Ramos (cell line): ENCODE data around the gene TUBA1A.
"Not testable (repeated sequence)": the region's sequence is repeated elsewhere in the genome, so short reads cannot be mapped to it uniquely, and the experiment has no call there.

Source experiments
- in situ Hi-C: fragments of 300-500 bp; cut with MboI; formaldehyde crosslinking; loops from one replicate; pipeline ENCODE4 v1.14.3; 2022; ENCODE audit warnings: low sequenced_read_pairs; ENCODE audit not compliant: unreplicated experiment

The TUBA1A gene

DNA sequence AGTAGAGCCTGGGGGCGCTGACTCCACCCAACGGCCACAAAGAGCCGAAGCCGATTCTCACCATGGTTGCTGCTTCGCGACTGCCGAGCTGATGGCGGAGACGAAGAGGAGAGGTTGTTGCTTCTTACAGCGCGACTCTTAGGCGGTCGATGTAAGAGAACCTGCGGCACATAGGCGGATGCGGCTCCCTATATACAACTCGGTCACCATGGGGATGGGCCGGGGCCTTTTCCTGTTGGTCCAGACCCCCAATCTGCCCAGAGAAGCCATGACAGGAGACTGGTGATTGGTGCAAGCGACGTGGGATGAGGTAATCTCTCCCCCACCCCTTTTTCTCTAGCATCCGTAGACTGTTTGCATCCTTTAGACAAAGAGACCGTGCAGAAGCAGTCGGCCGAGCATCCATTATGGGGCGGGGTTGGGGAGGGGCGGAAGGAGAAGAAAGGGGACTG, at the start of gene TUBA1A:
TSS of gene TUBA1A (minus strand) at position 165 of the 452 bp plus-strand sequence. CDS start at position 64, 101 bp downstream.
- in situ Hi-C loops, result no loop called here

DNA sequence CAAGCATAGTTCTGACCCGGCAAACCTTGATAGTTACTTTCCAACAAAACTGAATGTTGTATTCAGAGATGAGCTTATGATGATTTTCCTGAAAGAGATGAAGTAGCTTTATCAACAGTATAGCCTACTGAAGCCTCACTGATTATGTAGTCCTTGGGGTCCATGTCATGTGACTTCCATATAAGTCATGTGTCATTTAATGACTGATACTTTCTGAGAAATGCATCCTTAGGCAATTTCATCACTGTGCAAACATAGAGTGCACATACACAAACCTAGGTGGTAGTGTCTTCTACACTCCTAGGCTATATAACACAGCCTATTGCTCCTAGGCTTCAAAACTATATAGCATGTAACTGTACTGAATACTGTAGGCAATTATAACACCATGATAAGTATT, 47.5 kb upstream of the TUBA1A start:
- in situ Hi-C loops, result loop anchor here (10.0 kb wide), 2 partner anchors 142 to 172 kb away; partner anchors contain the start of genes DHH, KMT2D and RHEBL1

DNA sequence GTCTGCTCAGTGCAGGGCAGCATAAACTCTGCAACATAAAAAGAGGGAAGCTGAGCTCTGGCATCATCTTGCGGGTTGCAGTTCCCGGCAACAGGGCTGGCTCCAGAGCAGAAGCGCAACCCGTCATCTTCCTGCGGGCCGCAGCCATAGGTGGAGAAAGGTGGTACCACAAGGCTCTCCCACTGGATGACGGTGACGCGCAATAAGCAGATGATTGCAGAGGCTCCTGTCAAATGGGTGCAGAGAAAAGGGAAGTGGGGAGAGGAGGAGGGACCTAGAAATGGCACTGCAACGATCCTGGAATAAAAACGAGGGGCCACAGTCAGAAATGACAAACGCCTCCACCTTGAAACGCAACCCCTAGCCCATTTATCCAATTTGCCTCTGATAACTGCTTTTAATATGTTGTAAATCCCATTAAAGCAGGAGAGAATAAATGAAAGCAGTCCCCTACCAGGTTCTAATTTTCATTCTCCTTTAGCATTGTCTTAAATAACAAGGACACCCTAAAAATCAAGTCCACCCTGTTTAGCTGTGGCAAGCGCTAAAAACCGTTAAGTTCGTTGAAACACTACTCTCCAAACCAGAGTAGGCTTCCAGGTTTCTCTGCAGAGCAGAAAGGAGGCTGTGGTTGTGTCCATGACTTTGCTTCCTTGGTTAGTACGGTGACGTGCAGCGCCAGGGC, 45.1 kb upstream of the TUBA1A start:
- in situ Hi-C loops, result loop anchor here (10.0 kb wide), 2 partner anchors 139 to 169 kb away; partner anchors contain the start of genes DHH, KMT2D and RHEBL1

DNA sequence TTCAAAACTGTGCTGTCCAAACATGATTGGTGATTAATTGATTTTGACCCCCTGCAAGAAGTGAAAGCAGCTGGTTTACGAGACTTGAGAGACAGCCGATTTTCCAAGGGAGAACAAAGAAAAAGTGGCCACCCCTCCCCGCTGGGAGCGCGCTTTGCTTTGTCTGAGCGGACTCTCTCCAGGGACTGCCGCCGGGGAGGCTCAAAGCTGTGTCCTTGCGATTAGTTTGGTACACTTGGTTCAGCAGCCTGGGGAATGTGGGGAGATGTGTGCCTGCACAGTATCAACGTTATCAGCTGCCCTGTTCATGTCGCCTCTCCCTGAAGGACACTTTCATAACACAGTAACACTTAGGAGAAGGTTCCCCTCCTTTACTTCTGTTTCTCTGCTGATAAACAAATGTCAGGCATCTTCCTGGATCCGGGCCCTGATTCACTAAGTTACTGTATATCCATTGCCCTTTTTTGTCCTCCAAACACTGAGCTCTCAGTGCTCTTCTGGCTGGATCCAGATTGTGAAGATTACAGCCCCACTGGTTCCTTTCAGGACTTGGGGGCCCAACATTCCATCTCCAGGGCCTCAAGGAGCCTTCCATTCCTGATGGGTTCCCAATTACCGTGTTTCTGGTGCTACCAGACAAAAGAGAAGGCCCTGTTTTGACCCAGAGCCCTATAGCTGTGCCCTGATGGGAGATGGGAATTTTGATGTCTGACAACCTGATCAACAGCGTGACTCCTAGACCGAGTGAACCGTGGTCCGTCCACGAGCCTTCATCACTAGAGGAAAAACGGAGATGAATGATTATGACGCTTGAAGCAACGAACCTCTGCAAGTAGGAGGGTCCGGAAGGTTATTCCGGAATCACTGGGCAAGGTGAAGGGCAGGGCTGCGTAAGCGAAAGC, 44.3 kb upstream of the TUBA1A start:
- in situ Hi-C loops, result loop anchor here (10.0 kb wide), 2 partner anchors 138 to 168 kb away; partner anchors contain the start of genes DHH, KMT2D and RHEBL1

DNA sequence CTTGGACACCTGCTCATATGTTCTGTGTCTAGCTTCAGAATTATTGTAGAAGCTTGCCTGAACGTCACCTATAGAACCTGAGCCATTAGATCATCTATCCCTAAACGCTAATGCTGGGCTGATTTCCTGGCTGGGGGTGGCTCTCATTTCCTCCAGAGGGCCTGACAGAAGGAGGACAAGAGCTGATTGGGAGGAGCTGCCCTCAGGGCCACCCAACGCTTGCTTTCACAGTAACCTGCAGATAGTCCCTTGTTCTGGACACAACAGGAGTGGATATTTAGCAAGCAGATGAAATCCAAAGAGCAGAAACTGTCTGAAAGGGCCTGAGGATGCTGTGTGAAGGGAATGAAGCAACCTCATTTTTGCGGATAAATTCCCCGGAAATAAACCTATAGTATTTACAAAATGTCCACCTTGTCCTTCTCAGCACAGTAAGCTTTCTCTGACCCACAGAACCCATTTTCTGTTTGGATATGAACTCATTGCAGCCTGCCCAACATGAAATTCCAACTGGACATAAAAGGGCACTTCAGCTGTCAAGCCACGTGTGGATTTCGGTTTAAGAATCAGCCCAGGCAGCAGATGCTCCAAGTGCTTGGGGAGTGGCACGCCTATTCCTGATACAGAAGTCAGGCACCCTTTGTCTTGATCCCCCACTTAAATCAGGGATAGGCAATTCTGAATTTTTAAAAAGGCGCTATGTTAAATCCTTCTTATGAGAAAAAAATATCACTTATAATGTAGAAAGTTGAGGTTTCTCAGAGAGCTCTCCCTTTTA, 43.2 kb upstream of the TUBA1A start:
- in situ Hi-C loops, result loop anchor here (10.0 kb wide), 2 partner anchors 137 to 167 kb away; partner anchors contain the start of genes DHH, KMT2D and RHEBL1

DNA sequence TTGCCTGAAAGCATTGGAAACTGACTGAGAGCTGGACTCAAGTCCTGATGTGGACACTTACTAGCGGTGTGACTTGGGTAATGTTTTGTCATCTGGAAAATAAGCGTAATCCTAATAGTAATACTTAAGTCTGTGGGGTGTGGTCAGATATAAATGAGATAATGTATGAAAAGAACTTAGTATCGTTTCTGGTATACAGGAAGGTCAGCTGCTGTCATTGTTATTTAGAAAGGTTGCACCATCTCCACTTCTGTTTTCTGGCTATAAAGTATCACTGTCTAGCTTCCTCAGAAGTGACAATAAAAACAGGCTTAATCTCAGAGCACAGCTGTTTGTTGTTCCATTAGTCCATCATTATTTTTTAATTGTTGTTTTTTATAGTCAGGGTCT, 41.9 kb upstream of the TUBA1A start:
- in situ Hi-C loops, result loop anchor here (10.0 kb wide), 2 partner anchors 136 to 166 kb away; partner anchors contain the start of genes DHH, KMT2D and RHEBL1

DNA sequence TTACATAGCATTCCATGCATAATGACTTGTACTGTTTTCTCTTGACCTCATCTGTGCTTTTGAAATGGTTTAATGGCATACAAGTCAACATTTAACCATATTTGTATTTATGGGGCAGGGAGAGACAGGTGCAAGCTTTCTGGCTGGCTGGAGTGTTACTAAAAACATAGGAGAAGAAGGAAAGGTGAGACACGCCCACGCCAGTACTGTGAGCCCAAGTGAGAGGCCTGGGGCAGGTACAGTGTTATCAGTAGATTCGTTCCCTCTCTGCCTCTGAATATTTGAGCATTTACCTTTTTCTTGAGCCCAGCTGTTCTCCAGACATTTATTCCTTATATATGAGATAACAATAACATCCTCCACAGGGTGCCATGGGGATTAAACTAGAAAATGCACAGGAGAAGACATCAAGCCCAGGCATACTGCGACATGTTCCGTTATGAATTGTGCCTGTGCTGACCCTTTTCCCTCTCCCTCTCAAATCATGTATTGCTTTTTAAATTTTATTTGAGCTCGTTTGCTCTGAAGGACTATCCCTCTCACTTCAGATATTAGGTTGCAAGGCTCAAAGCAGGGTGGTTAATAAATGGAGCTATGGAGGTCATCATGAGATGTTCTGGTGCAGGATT, 41.4 kb upstream of the TUBA1A start:
- in situ Hi-C loops, result loop anchor here (10.0 kb wide), 2 partner anchors 135 to 165 kb away; partner anchors contain the start of genes DHH, KMT2D and RHEBL1

DNA sequence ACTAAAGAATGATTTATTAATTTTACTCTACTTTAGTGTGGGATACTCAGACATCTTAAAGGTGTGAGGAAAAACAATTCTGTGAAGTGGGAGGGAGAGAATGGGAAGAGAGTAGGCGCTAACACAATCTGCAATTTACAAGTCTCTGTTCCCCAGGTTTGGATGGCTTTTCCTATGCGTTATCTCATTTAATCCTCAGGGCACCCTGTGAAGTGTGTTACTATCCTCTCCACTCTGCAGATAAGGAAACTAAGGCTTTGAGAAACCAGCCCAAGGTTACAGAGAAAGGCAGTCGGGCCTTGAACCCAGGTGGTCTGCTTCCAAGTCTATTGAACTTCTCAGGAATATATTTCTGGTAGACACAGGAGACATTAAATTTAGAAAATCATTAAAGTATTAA, 39.8 kb upstream of the TUBA1A start:
- in situ Hi-C loops, result no loop called here

DNA sequence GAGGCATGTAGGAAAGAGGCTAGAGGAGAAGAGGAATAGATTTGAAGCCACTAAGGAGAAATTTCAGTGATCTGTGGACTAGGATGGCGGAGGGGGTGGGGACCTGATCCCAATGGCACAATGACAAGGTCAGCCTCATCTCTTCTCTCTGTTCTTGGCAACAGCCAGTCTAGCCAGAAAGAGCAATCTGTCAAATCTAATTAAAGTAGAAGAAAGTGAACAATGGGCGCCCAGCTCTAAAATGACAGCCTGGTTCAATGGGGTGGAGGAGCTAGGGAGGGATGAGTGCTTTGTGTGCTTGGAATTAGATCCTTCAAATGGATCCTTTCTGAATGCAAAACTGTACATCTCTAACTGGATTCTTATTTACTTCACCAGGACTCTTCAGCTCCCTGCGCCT, 38.8 kb upstream of the TUBA1A start:
- in situ Hi-C loops, result no loop called here

DNA sequence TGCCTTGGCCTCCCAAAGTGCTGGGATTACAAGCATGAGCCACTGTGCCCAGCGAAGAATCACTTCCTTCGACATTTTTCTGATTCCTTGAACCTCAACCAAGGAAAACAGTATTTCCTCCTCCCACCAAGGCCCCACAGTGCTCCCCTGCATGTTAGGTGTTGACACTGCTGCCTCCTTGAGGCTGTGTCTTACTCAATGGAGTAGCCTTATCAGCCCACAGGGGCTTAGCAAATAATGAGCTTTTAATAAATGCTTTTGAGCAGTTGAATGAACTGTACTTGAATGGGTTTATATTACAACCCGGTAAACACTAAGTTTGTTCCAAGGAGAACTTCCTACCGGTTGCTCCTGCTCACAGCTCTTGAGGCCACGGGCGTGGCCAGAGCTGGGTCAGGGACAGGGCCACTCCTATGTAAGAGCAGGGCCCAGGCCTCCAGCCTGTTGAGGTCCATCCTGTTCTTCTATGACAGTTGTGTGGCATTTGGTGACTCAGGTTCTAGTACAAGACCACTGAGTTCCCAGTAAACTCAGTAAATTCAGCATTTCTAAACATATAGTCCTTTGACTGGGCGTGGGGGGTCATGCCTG, 36.8 kb upstream of the TUBA1A start:
- in situ Hi-C loops, result no loop called here

DNA sequence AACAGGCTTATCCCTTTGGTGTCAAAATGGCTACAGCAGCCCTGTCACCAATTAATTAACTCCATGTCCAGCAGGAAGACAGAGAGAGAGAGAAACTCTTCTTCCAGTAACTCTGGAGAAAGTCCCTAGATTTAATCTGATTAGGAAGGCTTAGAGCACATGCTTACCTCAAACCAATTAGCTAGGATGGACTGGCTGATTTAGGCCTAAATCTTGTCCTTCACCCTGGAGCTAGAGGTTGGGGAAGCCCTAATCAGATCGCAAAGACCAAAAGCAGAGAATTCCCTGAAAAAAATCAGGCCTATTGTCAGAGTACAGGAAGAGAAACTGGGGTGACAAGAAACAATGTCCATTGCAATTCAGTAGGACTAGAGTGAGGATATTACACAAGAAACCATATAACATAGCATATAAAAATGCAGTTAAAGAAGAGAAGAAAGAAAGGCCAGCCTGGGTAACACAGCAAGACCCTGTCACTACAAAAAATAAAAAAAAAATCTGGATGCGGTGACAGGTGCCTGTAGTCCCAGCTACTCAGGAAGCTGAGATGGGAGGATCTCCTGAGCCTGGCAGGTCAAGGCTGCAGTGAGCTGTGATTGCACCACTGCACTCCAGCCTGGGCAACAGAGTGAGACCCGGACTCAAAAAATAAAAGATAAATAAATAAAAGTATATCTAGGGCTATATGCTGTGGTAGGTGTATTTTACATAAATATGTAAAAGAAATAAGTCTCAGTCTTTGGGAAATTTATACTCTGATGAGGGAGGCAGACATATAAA, 34.9 kb upstream of the TUBA1A start:
- in situ Hi-C loops, result no loop called here

DNA sequence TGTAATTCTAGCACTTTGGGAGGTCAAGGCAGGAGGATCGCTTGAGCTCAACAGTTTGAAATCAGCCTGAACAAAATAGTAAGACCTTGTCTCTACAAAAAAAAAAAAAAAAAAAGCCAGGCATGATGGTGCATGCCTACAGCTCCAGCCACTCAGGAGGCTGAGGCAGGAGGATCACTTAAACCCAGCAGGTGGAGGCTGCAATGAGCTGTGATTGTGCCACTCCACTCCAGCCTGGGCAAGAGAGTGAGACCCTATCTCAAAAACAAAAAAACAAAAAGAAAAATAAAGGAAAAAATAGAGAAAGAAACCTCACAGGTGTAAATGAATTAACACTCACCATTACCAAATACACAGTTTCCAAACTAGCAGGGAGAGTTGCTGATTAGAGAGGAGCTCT, 34.2 kb upstream of the TUBA1A start:
- in situ Hi-C loops, result no loop called here

DNA sequence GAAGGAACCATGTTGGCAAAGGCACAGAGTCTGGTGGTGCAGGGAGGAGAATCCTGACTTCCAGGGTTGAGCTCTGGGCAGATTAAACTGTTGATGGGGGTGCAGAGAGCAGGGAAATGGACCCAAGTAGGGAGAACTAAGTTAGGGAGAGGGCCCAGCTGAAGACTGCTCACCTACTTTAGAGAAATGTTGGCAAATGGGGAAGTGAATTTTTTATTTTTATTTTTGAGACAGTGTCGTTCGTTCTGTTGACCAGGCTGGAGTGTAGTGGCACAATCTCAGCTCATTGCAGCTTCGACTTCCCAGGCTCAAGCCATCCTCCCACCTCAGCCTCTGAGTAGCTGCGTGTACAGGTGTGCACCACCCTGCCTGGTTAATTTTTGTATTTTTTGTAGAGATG, 32.1 kb upstream of the TUBA1A start:
- in situ Hi-C loops, result no loop called here

DNA sequence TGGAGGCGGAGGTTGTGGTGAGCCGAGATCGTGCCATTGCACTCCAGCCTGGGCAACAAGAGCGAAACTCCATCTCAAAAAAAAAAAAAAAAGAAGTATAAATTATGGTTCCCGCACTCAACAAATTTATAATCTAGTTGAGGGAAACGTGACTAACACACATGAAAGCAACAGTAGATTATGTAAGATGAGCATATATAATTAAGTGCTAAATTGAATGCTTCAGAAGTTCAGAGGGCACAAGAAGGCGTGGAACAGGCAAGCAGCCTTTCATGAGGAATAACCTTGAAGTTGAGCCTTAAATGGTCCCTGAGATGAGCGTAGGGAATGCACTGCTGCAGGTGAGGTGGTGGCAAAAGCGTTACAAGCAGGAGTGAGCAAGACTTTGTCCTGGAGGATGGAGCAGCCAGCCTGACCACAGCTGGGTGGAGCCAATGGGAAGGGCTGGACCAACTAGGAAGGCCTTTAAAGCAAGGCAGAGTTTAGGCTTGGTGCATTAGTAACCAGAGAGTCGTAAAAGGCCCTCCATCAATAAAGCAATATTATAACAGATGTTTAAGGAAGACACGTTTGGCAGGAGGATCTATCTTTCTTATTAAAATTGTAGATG, 30.6 kb upstream of the TUBA1A start:
- in situ Hi-C loops, result no loop called here

DNA sequence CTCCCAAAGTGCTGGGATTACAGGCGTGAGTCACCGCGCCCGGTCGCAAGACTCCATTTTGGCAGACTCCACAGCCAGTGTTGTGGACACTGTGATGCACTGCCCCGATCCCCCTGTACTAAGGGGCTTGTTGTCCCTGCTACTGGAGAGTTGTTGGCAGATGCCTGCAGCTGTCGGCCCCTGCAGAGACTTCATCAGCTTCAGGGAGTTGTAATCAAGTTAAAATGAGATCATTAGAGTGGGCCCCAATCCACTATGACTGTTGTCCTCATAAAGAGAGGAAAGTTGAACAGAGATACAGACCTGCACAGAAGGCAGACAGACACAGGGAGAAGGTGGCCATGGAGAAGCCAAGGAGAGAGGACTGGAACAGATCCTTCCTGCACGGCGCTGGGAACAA, 23.7 kb upstream of the TUBA1A start:
- in situ Hi-C loops, result no loop called here

DNA sequence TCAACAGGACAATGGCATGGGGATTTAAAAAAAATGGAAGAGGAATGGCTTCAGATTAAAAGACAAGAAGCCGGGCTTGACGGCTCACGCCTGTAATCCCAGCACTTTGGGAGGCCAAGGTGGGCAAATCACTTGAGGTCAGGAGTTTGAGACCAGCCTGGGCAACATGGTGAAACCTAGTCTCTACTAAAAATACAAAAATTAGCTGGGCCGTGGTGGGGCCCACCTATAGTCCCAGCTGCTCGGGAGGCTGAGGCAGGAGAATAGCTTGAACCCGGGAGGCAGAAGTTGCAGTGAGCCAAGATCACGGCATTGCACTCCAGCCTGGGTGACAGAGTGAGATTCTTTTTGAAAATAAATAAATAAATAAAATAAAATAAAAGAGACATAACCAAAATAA, 21.8 kb upstream of the TUBA1A start:
- in situ Hi-C loops, result not testable (repeated sequence)

DNA sequence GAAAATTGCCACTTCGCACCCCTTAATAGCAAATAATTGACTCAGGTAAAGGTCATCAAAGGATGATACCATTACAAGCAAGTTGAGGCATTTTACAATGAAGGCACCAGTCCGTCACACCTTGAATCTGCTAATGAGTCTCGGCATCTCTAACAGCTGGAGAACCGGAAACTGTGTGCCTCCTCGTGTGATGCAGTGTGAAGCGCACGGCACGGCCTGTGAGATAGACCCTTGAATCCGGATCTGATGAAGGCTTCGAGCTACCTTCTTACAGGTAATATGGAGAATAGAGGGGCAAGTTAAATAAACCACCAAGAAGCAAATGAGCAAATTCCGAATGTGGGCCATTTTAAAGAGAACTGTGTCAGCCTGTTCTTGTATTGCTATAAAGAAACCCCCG, 19.8 kb upstream of the TUBA1A start:
- in situ Hi-C loops, result no loop called here

DNA sequence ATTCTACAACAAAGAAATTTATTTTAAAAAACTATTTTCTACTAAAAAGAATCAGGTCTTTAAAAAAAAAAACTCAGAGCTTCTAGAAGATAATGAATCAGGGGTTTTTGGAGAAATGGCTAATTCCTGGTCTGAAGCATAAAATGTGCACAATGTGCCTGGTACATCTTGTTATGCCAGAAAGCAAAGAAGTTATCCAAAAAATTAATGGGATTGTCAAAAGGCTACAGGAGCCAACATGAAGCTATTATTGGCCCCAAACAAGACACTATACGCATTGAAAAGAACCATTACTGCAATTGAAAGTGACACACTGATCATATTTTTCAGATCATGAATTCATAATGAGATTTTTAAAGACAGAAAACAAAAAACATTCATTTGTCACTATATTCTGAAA, 19.3 kb upstream of the TUBA1A start:
- in situ Hi-C loops, result no loop called here
